ENCODE measurements around the gene GPC5. TPM values are rescaled to one million over a fixed set of nuclear protein-coding genes. Genes with fewer than 3 reads are reported as not detected.
"Not testable (repeated sequence)": the region's sequence is repeated elsewhere in the genome, so short reads cannot be mapped to it uniquely, and the experiment has no call there.

GPC5 gene
- total RNA-seq, 1 donor from 2014 or later: 8.6 TPM

- no peak for DNase-seq
These were observed 258.9 kb downstream of the GPC5 start for GRCh38 chr13:91657283-91657682.

DNA sequence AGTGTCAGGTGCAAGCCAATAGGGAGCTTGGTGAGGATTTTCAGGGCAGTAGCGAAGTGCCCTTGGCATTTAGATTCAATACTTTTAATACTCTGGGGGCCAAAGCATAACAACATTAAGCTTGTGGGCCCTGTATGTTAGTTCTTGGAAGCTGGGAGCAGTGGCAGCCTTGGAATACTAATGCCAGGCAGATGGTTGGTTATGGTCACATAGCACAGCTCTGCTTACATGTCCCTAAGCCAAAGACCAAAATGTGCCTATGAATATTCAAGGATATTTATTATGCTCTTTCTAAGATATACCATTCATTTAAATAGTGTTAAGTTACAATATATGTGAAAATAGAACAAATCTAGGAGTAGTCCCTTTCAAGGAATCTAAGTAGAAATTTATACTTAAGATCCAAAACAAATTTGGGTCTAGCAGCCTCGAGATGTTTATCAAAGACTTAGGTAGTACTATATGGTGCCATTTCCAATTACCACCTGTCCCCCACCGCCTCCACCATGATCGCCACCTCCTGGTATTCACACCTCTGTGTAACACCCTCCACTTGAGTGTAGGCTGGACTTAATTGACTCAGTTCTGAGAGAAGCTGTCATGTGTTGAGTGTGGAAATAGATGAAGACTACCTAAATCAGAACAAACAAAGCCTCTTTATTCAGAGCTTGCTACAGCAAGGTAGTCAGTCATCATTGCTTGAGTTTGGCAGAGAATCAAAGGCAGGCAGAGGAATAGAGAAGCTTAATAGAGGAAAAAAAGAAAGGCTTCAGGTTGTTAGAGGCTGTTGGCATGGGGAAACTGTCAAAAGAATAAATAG is 261.0 kb downstream of the GPC5 start:
- no peak for DNase-seq

DNA sequence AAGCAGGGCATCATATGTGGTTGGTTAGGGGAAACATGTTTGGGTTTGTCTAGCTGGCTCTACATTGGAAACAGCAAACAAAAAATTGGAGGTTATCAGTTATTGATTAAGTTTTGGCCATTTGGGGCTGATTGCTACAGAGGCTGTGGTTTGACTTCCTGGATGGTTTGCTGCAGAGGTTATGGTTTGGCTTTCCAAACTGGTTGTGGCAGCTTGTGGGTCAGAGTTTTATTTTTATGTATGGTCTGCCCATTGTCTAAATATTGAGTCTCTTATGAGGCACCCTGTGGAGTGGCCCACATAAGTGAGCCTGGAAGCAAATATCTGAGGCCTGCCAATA is 261.6 kb downstream of the GPC5 start:
- no peak for DNase-seq

DNA sequence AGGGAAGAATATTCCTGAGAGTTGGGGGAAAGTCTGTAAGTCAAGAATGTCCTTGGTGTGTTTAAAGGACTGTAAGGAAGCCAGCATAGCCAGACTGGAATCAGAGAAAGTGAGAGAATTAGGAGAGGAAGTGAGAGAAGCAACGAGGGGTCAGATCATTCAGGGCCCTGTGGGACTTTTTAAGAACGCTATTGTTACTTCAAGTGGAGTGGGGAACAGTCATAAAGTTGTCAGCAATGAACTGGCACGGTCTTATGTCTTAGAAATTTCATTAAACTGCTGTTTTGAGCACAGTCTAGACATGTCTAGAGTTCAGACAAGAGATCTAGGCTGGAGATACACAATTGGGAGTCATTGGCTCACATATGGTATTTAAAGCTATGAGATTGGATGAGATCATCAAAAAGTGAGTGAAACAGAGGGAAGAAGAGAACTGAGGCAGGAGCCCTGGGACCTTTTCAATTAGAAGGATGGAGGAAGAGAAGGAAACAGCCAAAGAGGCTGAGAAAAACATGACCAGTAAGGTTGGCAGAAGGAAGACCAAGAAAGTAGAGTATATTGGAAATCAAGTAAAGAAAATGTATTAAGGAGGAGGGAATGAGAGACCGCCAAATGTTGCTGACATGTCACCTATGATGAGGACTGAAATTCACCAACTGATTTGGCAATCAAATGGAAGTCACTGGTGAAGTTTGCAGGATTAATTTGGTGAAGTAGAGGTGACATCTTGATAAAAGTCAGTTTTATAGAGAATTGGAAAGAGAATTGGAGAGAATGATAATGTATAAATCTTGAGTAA is 263.5 kb downstream of the GPC5 start:
- no peak for DNase-seq

DNA sequence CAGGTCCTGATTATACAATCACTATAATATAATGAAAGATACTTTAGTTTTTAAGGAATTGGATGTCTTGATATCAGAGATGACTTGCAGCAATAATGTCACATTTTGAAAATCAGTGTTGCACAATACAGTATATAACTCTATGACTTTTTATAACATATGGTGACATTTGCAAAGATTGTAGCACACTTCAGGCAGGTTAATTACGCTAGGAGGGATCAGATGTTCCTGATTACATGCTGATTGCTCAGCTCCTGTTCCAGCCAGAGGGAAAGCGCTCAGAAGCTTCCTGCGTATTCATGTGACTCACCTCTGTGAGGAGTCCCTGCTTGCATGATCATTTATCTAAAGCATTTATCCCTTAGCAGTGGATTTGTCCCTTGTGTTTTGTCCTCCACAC is 265.6 kb downstream of the GPC5 start:
- no peak for DNase-seq

GRCh38 chr13:91667486-91667885 is 269.1 kb downstream of the GPC5 start:
- DNase-seq: no peak

- DNase-seq: no peak
These were observed 270.6 kb downstream of the GPC5 start for GRCh38 chr13:91668866-91669495.

DNA sequence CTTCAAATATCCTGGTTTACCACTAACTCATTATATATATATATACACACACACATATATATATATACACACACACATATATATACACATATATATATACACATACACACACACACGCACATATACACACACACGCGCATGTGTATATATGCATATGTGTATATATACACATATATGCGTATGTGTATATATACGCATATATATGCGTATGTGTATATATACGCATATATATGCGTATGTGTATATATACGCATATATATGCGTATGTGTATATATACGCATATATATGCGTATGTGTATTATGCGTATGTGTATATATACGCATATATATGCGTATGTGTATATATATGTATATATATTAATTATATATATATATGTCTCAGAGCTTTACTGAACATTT is 275.9 kb downstream of the GPC5 start:
- DNase-seq: not testable (repeated sequence)

DNA sequence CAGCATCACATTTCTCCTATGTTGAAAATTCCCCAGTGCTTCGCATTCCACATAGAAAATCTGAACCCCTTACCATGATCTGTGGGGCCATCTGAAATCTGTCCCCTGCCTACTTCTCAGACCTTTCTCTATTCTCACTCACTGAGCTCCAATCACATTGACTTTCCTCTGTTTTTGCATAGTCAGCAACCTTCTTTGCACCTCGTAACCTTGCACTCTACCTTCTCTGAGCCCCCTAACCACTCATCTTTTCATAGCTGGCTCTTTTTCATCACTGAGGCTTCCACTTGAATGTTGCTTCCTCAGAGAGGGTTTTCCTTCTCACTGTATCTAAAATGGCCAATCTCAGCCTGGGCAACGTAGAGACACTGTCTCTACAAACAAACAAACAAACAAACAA is 286.3 kb downstream of the GPC5 start:
- no peak for DNase-seq

DNA sequence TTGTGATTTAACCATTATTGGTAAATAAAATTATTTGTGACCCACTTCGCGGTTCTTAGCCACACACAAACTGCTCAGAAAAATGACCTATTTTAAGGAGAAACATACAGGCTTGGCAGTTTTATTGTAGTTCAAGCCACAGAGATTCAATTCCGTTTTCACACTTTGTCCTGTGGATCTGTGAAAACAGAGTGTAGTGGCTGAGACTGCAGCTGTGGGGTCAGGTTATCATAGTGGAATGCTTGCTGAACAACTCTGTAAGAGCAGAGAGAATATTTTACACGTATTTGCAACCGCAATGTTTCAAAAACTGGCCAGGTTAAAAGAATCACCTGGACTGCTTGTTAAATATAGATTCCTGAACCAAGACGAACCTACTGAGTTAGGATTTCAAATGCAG is 292.5 kb downstream of the GPC5 start:
- no peak for DNase-seq

DNA sequence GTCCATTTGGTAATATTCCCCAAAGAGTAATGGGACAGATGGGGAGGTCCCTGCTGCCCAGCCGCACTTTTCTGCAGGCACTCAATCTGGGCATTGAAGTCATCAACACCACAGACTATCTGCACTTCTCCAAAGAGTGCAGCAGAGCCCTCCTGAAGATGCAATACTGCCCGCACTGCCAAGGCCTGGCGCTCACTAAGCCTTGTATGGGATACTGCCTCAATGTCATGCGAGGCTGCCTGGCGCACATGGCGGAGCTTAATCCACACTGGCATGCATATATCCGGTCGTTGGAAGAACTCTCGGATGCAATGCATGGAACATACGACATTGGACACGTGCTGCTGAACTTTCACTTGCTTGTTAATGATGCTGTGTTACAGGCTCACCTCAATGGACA is 295.0 kb downstream of the GPC5 start:
- DNase-seq: no peak

DNA sequence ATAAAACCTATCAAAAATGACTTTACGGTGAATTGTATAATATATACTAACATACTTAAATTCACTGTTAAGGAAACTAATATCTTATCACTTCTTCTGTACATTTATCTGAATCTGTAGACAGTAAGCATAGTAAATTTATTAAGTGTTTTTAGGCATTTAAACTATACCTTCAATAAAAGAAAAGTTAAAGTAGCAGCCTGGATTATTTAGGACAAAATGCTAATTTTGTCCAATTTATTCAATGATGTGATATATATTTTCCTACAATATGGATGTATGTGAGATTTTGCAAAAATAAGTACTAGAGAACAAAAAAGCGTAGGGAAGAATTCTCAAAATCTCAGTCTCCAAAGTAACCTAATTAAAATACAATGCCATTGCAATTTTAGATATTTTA is 299.9 kb downstream of the GPC5 start:
- no peak for DNase-seq

GRCh38 chr13:91698767-91699166 is 300.3 kb downstream of the GPC5 start:
- DNase-seq: no peak

DNA sequence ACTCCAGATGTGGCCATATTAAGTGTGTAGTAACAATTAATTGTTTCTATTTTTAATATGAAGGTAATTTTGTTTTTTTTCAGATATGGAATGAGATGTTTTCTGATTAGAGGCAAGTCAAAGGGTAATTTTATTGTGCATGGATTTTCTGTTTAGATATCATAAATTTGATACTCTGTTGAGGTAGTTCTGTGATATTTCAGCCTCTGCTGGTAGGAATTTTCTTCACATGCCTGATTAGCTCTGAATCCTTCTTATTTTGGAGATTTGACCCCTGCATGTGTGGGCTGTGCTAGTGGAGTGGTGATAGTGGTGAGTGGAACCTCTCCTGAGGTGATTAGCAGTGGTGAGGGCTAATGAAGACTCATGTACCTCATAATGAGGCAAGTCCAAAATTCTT is 301.4 kb downstream of the GPC5 start:
- DNase-seq: no peak

GRCh38 chr13:91701975-91702374 is 303.6 kb downstream of the GPC5 start:
- DNase-seq: no peak

GRCh38 chr13:91702411-91702810 is 304.0 kb downstream of the GPC5 start:
- DNase-seq: no peak

GRCh38 chr13:91704398-91704797 is 306.0 kb downstream of the GPC5 start:
- no peak for DNase-seq

DNA sequence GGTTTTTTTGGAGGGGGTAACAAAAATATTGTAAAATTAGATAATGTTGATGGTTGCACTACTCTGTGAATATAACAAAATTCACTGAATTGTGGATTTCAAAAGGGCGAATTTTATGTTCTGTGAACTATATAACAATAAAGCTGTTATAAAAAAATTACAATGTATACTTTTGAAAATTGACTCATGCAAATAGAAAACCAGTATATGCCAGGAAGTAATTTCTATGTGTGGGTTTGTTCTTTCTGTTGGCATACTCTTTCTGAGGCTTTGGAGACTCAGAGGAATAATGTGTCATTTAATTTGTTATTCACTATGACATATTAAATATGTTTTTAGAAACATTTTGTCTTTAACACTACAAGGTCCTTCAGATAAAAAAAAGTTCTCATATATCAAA is 310.1 kb downstream of the GPC5 start:
- DNase-seq: no peak

DNA sequence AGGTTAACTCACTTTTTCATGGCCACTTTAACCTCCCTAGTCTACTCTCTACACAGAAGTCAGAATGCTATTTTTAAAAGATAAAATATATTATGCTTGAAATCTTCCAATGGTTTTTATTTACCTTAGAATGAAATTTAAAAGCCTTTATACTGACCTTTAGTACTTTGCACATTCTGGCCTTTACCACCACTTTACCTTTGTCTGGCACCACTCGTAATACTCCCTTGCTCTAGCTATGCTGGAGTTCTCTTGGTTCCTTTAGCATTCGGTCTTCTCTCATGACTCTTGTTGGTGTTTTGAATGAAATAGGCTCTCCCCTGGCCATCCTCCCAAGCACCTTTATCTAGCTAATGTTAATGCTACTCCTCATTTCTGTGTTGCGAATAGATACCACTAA is 310.8 kb downstream of the GPC5 start:
- no peak for DNase-seq

DNA sequence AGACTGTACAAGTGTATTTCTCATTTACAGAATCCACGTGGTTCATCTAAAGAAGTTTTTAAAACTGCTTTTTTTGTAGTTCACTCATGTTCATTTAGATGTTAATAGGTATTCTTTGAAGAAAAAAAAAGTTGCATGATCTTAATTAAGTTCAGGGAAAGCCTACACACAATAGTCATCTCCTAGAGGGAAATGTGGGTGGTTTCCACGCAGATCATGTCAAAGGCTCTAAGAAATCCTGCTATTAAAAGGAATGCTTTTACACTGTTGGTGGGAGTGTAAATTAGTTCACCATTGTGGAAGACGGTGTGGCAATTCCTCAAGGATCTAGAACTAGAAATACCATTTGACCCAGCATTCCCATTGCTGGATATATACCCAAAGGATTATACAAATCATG is 312.3 kb downstream of the GPC5 start:
- DNase-seq: no peak

- DNase-seq: no peak
These were observed 316.4 kb downstream of the GPC5 start for GRCh38 chr13:91714855-91715254.

- DNase-seq: no peak
These were observed 318.1 kb downstream of the GPC5 start for GRCh38 chr13:91716436-91717065.

DNA sequence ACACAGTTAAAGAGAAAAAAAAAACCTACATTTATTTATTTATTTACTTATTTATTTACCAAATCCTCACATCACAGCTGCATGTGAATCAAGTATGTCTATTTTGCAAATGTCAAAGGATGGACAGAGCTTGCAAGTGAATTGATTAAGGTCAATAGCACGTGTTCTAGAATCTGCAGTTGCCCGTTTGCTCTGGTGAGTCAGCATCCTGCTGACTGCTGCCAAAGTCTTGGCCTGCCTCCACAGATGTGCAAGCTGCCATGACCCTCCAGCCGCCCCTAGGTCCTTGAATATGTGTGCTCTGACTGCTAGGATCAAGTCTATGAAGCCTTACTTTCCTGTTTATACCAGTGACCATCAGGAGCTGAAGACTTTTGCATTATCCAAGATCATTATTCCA is 320.6 kb downstream of the GPC5 start:
- DNase-seq: no peak

Measured in occipital lobe (tissue), 2 donors.